Colonic mucosa (tissue), 4 donors: ENCODE measurements around the gene SFSWAP. TPM values are rescaled to one million over a fixed set of nuclear protein-coding genes. Genes with fewer than 3 reads are reported as not detected.

Source experiments
- DNase-seq: peaks from one replicate; pipeline ENCODE4 v3.0.0-alpha.2; 2020
- H3K27ac ChIP-seq: fragments of 200-600 bp; one replicate; pipeline ENCODE4 v1.8.0; 2021
- H3K27me3 ChIP-seq: fragments of 200-600 bp; one replicate; pipeline ENCODE4 v1.8.0; 2021
- H3K36me3 ChIP-seq: fragments of 200-600 bp; one replicate; pipeline ENCODE4 v1.8.0; 2021
- H3K4me1 ChIP-seq: fragments of 200-600 bp; one replicate; pipeline ENCODE4 v1.8.0; 2021; ENCODE audit warnings: mild to moderate bottlenecking
- H3K4me3 ChIP-seq: fragments of 200-600 bp; one replicate; pipeline ENCODE4 v1.8.0; 2021
- H3K9ac ChIP-seq, 2 donors: one replicate each; pipeline ENCODE4 v1.7.0; 2013; ENCODE audit warnings: control low read depth in 2 of 2, low read depth in 2 of 2, low read length in 2 of 2
- H3K9me3 ChIP-seq: fragments of 200-600 bp; one replicate; pipeline ENCODE4 v1.8.0; 2021
- intact Hi-C: fragments of 100-400 bp; cut with DNase I; formaldehyde crosslinking; loops from one replicate; pipeline ENCODE4 v1.14.1; 2022
- total RNA-seq, 2 donors: library from RNA; stranded (reverse); fragmentation: NEBNext Ultra II Directional in 1 of 2; extraction: Animal tissue kit (Norgen Biotek cat#: 25700) in 1 of 2; gene quantifications; one replicate each; pipeline ENCODE4 v1.2.1, GENCODE V29; 2021
- TF ChIP-seq, protein P1 (sequence below): fragments of 200-600 bp; IDR thresholded peaks from one replicate; pipeline ENCODE4 v1.8.0; 2022; ENCODE audit warnings: antibody characterized with exemption, mild to moderate bottlenecking
- donor health status: healthy.
- donor health status: DM: no; HTN: no; CAD: no.
- donor health status: DM: no; HTN: no; CAD: no.

SFSWAP gene
- total RNA-seq, 2 donors from 2014 or later: 28.2 to 35.6 TPM

DNA sequence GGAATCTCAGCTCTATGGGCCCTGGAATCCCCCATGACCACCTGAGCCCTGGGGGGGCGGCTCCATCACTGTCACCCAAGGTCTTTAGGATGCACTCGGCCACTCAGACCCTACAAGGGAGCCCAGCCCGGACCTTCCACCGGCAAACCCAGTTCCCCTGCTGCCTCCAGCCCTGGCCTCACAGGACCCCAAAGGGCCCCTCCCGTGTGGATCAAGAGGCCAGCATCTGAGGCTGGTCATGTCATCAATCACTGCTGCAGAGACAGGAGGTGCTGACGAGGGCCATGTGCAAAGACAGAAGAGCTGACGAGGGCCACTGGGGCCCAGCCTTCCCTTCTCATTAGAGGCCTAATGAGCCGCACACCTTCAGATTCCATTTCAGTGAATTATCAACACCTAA lies 39.0 kb upstream of the SFSWAP start:
- H3K4me1 ChIP-seq: no peaks in the 10 kb centered on the region
- H3K27me3 ChIP-seq: no peaks in the 10 kb centered on the region
- intact Hi-C loops: no loop called here
- no peaks in the 10 kb centered on the region for H3K36me3 ChIP-seq
- H3K9me3 ChIP-seq: no peaks in the 10 kb centered on the region
- DNase-seq: no peak
- no peak overlapping the region for H3K27ac ChIP-seq
- H3K4me3 ChIP-seq: no peak overlapping the region
- TF ChIP-seq, protein P1, sequence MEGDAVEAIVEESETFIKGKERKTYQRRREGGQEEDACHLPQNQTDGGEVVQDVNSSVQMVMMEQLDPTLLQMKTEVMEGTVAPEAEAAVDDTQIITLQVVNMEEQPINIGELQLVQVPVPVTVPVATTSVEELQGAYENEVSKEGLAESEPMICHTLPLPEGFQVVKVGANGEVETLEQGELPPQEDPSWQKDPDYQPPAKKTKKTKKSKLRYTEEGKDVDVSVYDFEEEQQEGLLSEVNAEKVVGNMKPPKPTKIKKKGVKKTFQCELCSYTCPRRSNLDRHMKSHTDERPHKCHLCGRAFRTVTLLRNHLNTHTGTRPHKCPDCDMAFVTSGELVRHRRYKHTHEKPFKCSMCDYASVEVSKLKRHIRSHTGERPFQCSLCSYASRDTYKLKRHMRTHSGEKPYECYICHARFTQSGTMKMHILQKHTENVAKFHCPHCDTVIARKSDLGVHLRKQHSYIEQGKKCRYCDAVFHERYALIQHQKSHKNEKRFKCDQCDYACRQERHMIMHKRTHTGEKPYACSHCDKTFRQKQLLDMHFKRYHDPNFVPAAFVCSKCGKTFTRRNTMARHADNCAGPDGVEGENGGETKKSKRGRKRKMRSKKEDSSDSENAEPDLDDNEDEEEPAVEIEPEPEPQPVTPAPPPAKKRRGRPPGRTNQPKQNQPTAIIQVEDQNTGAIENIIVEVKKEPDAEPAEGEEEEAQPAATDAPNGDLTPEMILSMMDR: no peak
- no peak overlapping the region for H3K9ac ChIP-seq

DNA sequence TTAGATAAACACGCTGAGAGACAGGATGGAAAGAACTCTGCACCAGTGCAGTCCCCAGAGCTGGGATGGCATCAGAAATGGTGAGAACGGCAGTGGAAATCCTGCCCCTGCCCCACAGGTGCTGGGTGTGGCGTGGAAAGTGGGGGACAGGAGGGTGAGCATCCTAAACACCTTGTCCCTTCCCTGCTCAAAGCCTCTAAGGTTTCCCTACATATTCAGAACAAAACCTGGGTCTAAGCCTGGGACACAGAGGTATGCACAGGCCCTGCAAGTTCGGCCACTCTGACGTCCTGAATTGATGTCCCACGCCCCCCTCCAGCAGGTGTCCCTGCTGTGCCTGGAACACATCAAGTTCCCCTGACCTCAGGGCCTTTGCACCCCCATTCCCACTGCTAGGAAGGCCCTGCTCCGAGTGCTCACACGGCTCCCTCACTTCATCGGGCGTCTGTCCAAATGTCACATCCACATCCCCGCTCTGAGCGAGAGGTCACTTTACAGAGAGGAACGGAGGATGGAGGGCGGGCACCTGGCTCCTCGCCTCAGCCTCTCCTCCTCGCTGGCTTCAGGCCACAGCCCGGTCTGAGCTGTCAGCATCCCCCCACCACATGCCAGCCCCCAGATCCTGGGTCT lies 38.5 kb upstream of the SFSWAP start:
- no peaks in the 10 kb centered on the region for H3K4me1 ChIP-seq
- no peaks in the 10 kb centered on the region for H3K27me3 ChIP-seq
- no peak overlapping the region for H3K4me3 ChIP-seq
- no peak overlapping the region for H3K9ac ChIP-seq
- no peaks in the 10 kb centered on the region for H3K9me3 ChIP-seq
- DNase-seq: no peak
- TF ChIP-seq, protein P1: no peak
- H3K27ac ChIP-seq: no peak overlapping the region
- intact Hi-C loops: no loop called here
- no peaks in the 10 kb centered on the region for H3K36me3 ChIP-seq

DNA sequence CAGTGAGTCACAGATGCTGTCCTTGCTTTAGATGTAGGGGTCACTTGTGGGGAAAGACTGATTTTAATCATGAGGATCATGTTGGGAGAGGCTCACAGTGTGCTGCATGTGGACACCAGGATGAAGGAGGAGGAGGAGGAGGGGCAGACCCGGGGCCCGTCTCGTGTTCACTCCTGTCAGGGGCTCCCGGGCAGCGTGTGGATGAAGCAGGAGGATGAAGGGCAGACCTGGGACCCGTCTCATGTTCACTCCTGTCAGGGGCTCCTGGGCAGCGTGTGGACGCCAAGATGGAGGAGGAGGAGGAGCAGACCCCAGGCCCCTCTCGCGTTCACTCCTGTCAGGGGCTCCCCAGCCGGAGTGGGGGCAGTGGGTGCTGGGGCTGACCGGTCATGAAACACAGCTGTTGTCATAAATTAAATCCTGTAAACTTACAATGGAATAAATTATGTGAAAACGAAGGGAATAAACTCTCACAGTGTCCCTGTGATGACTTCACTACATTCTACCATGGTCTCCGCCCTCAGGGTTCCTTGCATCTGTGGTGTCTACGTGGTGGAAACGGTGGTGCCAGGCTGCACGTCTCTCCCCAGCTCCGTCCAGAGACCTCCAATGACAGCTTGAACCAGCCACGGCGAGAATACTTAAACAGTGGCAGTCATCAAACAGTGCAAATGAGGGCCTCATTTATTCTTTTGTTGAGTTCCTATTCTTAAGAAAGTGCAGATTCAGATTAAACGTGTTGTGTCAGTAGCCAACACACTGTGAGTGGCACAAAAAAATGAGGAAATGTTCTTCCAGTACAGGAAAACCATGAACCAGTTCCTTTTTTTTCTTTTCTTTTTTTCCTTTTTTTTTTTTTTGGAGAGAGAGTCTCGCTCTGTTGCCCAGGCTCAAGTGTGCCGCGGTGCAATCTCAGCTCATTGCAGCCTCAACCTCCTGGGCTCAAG lies 37.7 kb upstream of the SFSWAP start:
- H3K27ac ChIP-seq: no peak overlapping the region
- intact Hi-C loops: no loop called here
- no peaks in the 10 kb centered on the region for H3K36me3 ChIP-seq
- no peak overlapping the region for H3K9ac ChIP-seq
- no peaks in the 10 kb centered on the region for H3K9me3 ChIP-seq
- H3K4me3 ChIP-seq: no peak overlapping the region
- TF ChIP-seq, protein P1: no peak
- no peaks in the 10 kb centered on the region for H3K4me1 ChIP-seq
- DNase-seq: no peak
- no peaks in the 10 kb centered on the region for H3K27me3 ChIP-seq

DNA sequence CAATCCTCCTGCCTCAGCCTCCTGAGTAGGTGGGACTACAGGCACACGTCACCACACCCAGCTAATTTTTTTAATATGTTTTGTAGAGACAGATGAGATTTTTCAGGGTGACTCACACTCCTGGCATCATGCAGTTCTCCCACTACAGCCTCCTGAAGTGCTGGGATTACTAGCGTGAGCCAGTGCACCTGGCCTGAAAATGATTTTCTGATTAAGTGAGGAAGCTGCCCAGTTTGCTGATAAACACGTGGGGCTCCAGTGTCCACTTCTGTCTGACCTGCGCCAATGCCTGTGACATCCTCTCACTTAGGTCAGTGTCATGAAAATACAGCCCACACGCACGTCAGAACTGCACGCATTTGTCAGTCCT lies 37.0 kb upstream of the SFSWAP start:
- Histone ChIP-seq H3K27ac (no peak overlapping the region), H3K36me3 (no peaks in the 10 kb centered on the region), H3K4me1 (no peaks in the 10 kb centered on the region), H3K4me3 (no peak overlapping the region), H3K9me3 (no peaks in the 10 kb centered on the region), H3K9ac (no peak overlapping the region), H3K27me3 (no peaks in the 10 kb centered on the region)
- TF ChIP-seq, protein P1: no peak
- DNase-seq: no peak
- intact Hi-C loops: no loop called here

DNA sequence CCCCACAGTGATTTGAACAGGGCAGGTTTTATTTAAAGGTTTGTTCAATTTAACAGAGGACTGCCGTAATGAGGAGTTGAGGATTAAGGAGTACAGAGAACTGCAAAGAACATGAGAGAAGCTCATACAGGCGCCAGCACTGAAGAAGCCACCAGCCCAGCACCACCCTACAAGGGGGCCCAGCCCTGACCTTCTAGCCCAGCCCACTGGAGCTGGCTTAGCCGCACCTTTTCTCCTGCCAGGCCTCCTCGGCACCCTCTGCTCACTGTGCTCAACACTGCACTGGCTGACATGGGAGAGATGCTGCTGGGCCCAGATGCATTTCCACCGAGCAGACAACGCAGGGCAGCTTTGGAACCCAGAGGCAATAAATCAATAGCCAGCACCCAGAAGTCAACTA lies 36.5 kb upstream of the SFSWAP start:
- Histone ChIP-seq H3K4me1 (no peaks in the 10 kb centered on the region), H3K27me3 (no peaks in the 10 kb centered on the region), H3K9ac (no peak overlapping the region), H3K27ac (no peak overlapping the region), H3K36me3 (no peaks in the 10 kb centered on the region), H3K9me3 (no peaks in the 10 kb centered on the region), H3K4me3 (no peak overlapping the region)
- intact Hi-C loops: no loop called here
- TF ChIP-seq, protein P1: no peak
- DNase-seq: no peak
